GM19467 (cell line): ENCODE results near the gene ACADL.

Experiments used
- ATAC-seq: cut with Tn5 transposase; IDR thresholded peaks from one replicate; pipeline ENCODE4 v1.9.1; 2021; ENCODE audit warnings: mild to moderate bottlenecking, moderate library complexity; ENCODE audit not compliant: unreplicated experiment

Gene ACADL

GRCh38 chr2:210170446-210171303, 54.6 kb downstream of the ACADL start:
- ATAC-seq = peak; percentile 69

GRCh38 chr2:210170196-210170445, 55.1 kb downstream of the ACADL start:
- ATAC-seq = no peak

- no peak for ATAC-seq
These were observed 55.6 kb downstream of the ACADL start for GRCh38 chr2:210169516-210170195.

GRCh38 chr2:210167227-210167626, 58.0 kb downstream of the ACADL start:
- no peak for ATAC-seq

- ATAC-seq = no peak
These were observed 62.7 kb downstream of the ACADL start for GRCh38 chr2:210162466-210163124.

GRCh38 chr2:210159059-210159458, 66.2 kb downstream of the ACADL start:
- no peak for ATAC-seq

- no peak for ATAC-seq
These were observed 67.0 kb downstream of the ACADL start for GRCh38 chr2:210158236-210158635.

- no peak for ATAC-seq
These were observed 67.7 kb downstream of the ACADL start for GRCh38 chr2:210157526-210157925.

GRCh38 chr2:210147614-210148013, 77.6 kb downstream of the ACADL start:
- no peak for ATAC-seq
